CD4-positive, alpha-beta T cell treated with Interleukin-15 for 4 hours (primary cell): ENCODE data around the gene CENPB.
A peak's percentile ranks its signal among the peaks of the same experiment; 100 is the strongest.
"Not testable (repeated sequence)": the region's sequence is repeated elsewhere in the genome, so short reads cannot be mapped to it uniquely, and the experiment has no call there.

Source experiments
- DNase-seq: peaks from one replicate; pipeline ENCODE4 v3.0.0-alpha.2; 2020; ENCODE audit warnings: low spot score

Gene CENPB

GRCh38 chr20:3786665-3787323 is at the start of gene CENPB:
CENPB (minus strand) TSS chr20:3786740; CDS start chr20:3786483, 257 bp downstream.
- DNase-seq: peak; percentile 92

DNA sequence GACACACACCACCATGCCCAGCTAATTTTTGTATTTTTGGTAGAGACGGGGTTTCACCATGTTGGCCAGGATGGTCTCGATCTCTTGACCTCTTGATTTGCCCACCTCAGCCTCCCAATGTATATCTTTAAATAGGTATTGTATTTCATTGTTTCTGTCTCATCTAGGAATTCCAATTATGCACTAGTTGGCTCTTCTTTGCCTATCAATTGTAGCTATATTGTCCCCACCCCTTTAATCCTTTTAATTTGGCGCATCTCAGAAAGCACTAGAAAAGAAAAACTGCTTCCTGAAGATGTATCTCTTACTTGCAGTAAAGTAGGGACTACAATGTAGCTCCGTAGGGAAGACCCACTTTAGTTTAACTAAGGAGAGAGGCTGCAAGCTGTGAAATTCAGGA is 49.6 kb upstream of the CENPB start:
- no peak for DNase-seq

GRCh38 chr20:3829891-3830290 is 43.4 kb upstream of the CENPB start:
- DNase-seq: not testable (repeated sequence)

DNA sequence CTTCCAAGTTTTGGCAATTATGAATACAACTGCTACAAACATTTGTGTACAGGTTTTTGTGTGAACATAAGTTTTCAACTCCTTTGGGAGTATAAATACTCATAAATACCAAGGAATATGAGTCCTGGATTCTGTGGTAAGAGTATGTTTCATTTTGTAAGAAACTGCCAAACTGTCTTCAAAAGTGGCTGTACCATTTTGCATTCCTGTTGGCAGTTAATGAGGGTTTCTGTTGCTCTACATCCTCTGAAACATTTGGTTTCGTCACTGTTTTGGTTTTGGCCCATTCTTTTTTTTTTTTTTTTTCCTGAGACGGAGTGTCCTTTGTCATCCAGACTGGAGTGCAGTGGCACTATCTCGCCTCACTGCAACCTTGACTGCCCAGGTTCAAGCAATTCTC is 42.3 kb upstream of the CENPB start:
- no peak for DNase-seq

GRCh38 chr20:3826420-3826819 is 39.9 kb upstream of the CENPB start:
- no peak for DNase-seq

GRCh38 chr20:3825526-3825925 is 39.0 kb upstream of the CENPB start:
- no peak for DNase-seq

DNA sequence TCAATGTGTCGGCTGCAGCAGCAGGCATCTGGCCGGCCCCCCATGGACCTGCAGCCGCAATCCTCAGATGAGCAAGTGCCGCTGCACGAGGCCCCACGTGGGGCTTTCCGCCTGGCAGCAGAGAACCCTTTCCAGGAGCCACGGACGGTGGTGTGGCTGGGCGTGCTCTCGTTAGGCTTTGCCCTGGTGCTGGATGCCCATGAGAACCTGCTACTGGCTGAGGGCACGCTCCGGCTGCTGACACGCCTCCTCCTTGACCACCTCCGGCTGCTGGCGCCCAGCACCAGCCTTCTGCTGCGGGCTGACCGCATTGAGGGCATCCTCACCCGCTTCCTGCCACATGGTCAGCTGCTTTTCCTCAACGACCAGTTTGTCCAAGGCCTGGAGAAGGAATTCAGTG is 37.3 kb upstream of the CENPB start:
- no peak for DNase-seq

DNA sequence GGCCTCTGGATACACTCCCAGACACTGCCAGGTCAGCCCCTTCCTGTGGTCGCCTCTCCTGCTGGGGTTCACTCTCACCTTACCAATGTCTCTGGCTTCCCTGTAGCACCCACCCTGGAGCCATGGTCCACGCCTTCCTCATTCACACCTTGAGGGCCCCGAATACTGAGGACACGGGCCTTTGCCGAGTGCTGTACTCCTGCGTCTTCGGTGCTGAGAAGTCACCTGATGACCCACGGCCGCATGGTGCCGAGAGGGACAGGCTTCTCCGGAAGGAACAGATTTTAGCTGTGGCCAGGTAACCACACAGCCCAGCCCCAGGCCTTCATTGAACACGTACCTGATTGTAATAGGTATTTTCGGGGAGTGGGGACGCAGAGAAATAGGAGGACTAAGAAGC is 35.5 kb upstream of the CENPB start:
- no peak for DNase-seq

DNA sequence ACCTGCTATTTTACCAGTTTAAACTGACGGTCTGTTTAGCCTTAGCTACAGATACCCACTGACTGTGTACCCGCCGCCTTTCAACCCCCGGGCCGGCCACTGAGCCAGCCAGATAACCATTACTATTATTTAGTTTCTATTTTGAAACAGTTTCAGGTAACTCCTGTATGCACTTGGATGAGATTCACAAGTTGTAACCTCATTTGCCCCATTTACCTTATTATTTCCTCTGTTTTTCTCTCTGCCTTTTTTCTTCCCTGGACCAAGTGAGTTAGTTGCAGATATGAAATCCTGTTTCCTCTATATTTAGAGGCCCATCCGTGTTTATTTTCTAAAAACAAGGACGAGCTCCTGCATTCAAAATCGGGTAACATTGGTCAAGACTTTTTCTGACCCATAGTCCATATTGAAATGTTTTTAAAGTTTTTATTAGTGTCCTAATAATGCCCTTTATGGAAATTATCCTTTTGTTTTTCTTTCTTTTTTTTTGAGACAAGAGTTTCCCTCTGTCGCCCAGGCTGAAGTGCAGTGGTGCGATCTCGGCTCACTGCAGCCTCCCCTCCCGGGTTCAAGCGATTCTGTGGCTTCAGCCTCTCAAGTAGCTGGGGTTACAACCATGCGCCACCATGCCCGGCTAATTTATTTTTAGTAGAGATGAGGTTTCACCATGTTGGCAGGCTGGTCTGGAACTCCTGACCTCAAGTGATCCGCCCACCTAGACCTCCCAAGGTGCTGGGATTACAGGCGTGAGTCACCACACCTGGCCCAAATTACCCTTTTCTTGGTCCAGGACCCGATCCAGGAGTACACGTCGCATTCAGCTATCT is 34.6 kb upstream of the CENPB start:
- no peak for DNase-seq

GRCh38 chr20:3820048-3820900 is 33.7 kb upstream of the CENPB start, which contains the start of gene AP5S1:
AP5S1 (plus strand) TSS chr20:3820547; CDS start chr20:3822118, 1,571 bp downstream.
- DNase-seq: peak; percentile 90

GRCh38 chr20:3819411-3820047 is 33.0 kb upstream of the CENPB start:
- DNase-seq: no peak

DNA sequence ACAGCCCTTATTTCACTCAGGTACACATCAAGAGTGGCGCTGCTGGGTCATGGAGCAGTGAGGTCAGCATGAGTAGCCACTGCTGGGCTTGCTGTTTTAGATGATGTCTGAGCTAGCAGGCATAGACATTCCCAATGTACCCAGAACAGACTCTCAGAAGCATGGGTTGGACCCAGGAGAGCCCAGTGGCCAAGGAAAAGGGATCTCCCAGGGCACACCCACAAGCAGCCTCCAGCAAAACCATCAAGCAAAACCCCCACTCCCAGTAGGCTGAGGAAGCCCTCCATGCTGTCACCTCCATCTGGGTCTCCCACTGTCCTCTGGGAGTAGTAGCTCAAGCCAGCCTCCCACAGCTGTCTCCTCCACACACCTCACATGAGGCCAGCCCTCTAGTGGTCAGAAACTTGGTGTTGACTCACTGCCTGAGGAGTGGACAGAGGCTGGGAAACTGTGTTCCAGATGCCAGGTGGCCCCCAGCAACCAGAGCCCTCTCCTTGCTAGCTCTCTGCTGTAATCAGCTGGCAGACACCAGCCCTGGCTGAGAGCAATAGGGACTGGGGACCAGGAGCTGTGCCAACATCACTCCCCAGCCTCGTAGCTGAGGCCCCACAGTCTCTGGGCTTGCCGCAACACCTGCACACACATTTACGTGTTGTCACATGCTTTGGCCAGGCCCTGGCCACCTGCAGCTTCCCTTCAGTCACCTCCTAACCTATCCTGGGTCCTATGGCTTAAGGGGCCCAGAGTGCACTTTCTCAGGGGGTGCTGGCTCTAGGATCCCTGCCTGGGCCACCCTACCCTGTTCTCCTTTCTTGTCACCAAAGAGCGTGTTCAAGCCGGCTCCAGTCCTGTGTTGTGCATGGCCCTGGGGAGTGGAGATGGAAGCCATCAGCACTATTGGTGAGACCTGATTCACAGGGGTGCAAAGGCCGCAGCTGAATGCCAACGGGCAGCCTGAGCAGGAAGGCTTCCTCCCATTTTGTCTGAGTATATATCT is 31.9 kb upstream of the CENPB start:
- DNase-seq: no peak

GRCh38 chr20:3815703-3816315 is 29.3 kb upstream of the CENPB start:
- peak; percentile 53 for DNase-seq

GRCh38 chr20:3814928-3815495 is 28.5 kb upstream of the CENPB start:
- no peak for DNase-seq

DNA sequence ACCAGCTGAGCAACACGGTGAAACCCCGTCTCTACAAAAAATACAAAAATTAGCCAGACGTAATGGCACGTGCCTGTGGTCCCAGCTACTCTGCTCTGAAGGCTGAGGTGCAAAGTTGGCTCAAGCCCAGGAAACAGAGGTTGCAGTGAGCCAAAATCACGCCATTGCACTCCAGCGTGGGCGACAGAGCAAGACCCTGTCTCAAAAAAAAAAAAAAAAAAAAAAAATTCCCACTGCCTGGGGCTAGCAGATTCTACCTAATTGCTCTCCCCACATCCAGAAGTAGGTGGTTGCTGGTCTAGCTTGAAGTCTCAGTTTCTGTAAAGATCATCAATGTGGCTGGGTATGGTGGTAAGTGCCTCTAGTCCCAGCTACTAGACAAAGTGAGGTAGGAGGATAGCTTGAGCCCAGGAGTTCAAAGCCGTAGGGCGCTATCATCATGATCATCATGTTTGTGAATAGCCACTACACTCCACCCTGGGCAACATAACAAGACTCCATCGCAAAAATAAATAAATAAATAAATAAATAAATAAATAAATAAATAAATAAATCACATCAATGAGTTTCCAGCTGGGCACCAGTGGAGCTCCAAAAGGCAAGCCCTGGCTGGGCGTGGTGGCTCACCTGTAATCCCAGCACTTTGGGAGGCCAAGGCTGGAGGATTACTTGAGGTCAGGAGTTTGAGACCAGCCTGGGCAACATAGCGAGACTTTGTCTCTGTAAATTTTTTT is 27.5 kb upstream of the CENPB start:
- no peak for DNase-seq

DNA sequence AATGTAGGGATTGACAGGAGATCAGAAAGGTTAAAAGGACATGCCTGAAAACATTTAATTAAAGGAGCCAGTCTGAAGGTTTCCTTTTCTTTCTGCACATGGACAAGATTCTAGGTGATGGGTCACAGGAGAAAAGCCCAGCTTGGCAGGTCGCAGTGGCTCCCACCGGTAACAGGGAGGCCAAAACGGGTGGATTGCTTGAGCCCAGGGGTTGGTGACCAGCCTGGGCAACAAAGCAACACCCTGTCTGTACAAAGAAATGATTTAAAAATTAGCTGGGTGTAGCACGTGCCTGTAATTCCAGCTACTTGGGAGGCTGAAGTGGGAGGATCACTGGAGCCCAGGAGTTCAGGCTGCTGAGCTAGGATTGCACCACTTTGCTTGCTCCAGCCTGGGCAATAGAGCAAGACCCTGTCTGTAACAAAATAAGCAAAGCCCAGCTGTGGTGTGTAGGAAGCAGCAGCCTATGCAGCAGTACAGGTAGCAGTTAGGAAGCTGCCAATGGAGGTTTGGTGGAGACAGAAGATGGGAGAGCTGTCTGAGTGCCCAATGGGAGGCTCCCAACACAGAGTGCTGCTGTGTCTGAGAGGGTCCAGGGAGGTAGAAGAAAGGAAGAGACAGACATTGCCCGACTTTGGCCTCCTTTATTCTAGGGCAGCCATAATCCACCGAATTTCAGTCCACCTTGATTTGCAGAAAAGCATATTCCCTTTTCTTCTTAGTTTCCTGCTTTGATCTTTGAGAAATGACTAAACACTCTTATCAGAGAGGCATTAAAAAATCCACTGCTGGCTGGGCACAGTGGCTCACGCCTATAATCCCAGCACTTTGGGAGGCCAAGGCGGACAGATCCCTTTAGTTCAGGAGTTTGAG is 26.7 kb upstream of the CENPB start:
- DNase-seq: no peak

- DNase-seq: no peak
Measured at GRCh38 chr20:3812259-3812681, 25.7 kb upstream of the CENPB start.
